Activated T-cell treated with anti-CD3 and anti-CD28 coated beads for 24 hours (primary cell): ENCODE results near the gene MACROD2.

ENCODE experiments used
- DNase-seq: peaks from one replicate; pipeline ENCODE4 v3.0.0-alpha.2; 2020; ENCODE audit warnings: low read depth

MACROD2 gene

DNA sequence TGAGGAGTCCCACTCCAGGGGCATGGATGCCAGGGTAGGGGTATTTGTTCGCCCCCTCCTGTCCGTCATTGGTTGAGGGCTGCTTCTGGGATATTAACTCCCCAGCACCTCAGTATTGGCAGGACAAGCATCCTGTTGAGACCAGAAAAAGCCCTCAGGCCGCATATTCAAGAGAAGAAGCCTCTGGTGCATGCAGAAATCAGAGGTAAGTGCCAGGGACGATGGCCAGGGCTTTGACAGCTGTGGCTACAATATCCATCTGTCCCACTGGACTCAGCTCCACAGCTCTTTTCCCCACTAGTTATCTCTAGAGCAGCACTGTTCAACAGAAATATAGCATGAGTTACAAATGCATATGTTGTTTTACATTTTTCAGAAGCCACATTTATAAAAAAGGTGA, 1926.6 kb downstream of the MACROD2 start:
- no peak for DNase-seq

DNA sequence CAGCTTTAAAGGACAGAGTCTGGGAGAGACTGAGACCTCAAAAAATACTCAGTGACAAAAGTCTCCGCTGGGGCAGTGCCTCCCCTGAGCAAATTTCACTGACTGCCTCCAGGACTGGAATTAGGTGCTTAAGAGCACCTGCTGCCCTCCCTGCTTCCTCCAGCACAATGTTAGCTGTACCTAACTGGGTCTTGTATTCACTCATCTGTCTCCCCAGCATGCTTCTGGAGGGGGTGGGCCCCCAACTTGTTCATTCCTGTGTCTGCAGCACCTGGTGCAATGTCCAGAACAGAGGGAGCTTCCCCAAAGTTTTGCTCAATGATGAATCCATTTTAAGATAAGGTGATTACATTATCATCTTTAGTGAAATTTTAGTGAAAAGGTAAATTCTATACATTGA, 1927.2 kb downstream of the MACROD2 start:
- no peak for DNase-seq

DNA sequence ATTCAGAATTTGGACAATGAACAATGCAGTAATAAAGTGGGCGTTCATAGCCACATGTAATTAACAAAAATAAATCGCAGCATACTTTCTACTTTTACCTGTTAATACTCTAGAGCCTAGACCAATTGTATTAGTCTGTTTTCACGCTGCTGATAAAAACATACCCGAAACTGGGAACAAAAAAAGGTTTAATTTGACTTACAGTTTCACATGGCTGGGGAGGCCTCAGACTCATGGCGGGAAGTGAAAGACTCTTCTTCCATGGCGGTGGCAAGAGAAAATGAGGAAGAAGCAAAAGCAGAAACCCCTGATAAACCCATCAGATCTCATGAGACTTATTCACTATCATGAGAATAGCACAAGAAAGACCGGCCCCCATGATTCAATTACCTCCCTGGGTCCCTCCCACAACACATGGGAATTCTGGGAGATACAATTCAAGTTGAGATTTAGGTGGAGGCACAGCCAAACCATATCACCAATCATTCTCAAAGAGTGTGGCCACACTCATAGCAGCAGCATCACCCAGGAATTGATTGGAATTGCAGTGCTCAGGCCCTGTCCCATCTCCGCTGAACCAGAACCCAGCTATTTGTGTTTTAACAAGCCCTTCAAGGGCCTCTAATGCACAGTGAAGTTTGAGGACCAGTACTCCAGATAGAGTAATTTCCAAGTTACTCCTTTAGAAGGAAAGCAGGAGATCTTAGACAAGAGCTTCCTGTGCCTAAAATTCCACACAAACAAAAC, 1927.9 kb downstream of the MACROD2 start:
- no peak for DNase-seq

DNA sequence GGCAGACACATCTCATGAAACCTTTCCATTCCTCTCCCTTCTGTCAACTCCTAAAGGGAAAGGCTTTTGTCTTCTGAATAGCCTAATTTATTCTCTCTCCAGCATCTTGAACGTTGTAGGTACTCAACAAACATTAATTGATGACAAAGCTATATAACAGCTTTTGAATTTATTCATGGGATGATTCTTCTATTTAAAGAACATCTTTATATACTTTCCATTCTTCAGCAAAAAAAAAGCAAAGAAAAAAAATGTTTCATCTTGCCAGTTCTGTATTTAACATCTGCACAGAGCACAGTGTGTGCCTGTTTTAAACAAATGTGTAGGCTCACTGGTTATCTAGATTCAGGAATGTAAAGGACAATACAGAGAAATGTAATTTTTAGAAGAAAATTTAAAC, 1929.2 kb downstream of the MACROD2 start:
- no peak for DNase-seq

- no peak for DNase-seq
Measured at GRCh38 chr20:15925376-15925775, 1930.1 kb downstream of the MACROD2 start.

DNA sequence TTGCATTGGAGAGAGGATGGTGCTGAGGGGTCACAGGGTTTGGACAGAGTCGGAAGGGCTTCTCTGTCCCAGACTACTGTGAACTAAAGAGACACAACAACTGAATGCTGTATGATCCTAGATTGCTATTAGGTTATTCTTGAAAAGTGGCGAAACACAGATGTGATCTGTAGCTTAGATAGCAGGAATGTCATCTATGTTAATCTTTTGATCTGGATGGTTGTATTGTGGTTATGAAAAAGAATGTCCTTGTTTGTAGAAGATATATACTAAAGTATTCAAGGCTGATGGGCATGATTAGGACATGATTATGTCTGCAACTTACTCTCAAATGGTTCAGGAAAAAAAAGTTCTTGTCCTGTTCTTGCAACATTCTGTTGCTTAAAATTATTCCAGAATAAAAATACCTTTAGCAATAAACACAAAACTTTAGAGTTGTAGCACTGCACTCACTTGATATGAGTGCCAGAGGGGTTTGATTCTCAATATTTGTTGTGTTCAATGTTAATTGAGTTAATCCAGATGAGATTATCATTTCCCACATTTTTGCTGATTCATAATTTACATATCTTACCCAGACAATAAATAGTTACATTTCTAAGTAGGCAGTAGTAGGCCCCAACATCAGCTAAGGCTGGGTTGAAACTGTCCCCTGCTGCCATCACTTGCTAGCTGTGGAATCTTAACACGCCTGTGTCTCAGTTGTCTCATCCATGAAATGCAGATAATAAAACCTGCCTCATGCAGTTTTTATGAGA, 1932.8 kb downstream of the MACROD2 start:
- no peak for DNase-seq

DNA sequence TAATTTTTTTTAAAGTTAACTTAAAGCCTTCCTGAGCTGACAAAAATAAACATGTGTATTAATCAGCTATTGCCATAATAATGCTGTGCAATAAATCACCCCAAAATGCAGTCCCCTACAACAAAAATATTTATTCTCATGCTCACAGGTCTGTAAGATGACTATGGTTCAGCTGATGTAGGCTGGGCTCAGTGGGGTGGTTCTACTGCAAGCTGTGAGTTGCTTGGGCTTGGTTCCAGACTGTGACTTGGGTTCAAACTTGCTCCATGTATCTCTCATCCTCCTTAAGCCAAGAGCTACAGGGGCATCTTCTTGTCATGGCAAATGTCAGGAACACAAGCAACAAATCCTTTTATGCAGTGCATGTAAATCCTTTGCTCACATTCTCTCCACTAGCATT, 1933.6 kb downstream of the MACROD2 start:
- no peak for DNase-seq

DNA sequence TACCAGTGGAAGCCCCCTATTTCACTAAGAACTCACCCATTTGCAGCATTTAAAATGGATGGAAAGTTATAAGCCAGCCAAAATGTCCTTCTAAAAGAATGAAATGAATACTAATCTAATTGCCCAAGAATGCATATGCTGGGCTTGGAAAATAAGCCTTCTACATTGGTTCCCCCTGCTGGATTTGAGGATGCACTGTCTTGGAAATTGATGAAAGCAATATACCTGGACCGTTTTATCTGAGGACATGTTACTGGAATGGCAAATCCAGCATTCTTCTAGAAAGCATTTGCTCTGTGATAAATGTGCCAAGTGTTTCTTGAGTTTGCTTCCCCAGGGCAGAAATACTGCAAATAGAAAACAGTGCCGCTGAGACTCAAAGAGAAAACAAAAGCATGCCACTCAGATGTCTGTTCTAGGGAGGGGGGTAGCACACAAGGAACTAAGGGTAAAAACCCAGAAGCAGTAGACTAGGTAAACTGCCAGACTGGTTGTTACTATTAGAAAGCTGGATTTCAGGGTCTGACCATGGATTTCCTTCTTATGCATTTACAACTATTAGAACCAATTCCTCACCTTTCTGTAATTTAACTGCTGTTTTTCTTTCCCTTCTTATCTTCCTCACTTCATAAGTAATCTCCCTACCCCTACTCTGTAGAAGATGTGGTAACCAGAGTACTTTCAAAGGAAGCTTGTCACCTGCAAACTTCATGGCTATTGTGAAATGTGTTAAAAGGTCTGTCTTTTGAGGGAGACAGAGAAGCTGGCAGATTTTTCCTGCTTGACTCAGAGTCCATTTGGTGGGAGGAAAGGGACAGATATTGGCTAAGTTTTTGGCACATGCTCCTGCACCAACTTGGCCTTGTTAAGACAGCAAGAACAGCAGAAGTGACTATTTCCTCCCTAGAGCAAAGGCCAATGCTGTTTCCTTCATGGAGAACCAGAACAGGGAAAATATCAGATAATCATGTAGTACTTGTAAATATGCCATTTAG, 1935.3 kb downstream of the MACROD2 start:
- DNase-seq: no peak

DNA sequence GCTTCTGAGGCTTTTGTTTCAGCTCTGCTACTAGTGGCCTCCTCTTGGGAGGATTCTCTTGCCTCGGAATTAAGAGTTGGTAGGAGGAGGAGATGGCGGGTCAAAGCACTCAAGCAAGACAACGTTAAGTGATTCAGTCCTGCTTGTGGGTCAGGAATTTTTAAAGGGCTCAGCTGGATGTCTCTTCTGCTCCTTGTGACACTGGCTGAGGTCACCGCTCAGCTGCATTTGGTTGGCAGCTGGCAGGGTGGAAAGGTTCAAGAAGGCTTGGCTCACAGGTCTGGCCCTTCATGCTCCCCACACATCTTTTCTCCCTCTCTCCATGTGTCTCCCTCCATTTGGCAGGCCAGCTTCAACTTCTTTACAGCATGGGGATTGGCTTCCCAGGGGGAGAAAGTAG, 1936.6 kb downstream of the MACROD2 start:
- DNase-seq: no peak

DNA sequence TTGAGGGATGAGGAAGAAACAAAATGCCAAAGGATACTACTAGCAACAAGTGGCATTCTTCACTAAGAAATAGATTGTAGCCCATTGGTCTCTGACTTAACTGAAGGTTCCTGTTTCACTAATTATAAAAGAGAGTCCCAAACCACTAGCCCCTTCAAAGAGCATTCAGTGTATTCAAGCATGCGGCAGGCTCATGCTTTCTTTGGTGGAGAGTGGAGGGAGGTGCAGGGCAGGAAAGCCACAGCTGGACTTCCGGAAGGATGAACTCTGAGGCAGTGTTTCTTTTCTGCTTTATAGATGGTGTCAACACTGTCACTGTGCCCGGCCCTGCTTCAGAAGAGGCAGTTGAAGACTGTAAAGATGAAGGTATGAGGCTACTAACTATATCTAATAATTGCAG, 1941.9 kb downstream of the MACROD2 start:
- no peak for DNase-seq

DNA sequence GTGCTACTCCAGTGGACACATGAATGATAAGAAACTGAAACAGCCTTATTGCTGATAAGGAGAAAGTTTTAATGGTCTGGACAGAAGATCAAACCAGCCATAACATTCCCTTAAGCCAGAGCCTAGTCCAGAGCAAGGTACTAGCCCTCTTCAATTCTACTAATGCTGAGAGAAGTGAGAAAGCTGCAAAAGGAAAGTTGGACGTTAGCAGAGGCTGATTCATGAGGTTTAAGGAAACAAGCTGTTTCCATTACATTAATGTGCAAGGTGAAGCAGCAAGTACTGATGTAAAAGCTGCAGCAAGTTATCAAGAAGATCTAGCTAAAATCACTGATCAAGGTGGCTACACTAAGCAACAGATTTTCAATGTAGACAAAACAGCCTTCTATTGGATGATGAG, 1943.5 kb downstream of the MACROD2 start:
- no peak for DNase-seq

GRCh38 chr20:15940127-15940526, 1944.8 kb downstream of the MACROD2 start:
- no peak for DNase-seq

DNA sequence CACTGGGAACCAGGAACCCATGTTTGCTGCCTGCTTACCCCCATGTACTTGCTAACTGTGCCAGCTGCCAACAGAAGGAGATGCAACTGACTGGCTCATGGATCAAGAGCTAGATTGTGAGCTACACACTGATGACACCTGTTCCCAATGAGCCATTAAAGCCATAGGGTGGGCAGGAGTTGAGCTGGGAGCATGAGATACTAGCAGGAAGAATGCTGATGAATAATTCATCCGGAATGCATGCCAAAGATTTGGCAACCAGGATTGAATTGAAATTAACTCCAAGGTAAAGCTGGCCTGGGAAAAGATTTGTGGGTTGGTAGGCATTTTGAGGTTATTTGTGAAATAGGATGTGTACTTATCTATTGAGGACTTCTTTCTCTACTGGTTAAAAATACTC, 1946.8 kb downstream of the MACROD2 start:
- DNase-seq: no peak

- DNase-seq: no peak
Measured at GRCh38 chr20:15945289-15945688, 1950.0 kb downstream of the MACROD2 start.

DNA sequence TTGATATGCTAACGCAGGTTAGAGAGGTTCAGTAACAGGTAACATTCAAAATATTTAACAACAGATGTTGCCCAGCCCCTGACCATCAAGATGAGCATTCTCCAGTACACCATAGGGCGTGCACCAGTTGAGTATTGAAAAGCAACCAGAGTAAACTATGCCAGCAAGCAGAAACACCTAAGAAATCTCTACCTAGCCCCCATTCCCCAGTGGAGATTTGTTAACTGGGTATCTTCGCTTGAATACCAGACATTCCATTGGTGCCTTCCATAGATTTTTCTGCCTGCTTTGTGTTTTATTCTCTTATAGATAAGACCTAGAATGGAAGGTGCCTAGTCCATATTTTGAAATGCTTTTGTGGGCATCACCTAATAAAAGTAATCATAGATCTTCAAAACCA, 1954.1 kb downstream of the MACROD2 start:
- no peak for DNase-seq

GRCh38 chr20:15951658-15952057, 1956.3 kb downstream of the MACROD2 start:
- DNase-seq: no peak

GRCh38 chr20:15958142-15958541, 1962.8 kb downstream of the MACROD2 start:
- DNase-seq: no peak

DNA sequence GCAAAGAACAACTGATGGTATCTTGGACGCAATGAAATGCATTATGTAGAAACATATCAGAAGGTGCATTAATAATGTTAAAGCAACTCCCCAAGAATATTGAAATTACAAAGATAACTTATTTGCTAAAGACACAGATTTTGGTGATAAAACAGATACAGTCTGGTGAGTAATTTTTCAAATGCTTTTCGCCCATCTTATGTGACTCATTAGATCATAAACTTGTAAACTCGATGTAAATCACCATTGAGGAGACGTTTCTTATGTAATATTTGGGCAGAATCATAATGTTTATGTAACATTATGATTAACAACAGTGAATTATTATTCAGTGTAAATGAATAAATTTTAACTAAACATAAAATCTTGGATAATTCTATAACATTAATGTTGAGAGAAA, 1969.8 kb downstream of the MACROD2 start:
- no peak for DNase-seq

DNA sequence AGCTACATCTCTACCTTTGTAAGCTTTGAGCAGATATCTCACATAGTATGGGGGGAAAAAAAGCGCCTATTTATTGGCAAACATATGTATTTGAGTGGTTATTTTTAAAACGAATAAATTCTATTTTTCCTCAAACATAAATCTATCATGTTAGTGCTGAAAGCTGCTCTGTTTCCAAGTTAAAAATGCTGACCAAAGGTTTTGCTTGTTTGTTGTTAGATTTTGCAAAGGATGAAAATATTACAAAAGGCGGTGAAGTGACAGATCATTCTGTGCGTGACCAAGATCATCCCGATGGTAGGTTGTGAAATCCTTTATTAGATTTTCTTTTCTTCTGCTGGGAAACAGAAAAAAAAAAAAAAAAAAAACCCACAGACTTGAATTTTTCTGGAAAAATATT, 1972.0 kb downstream of the MACROD2 start:
- no peak for DNase-seq

GRCh38 chr20:15976047-15976736, 1980.9 kb downstream of the MACROD2 start:
- DNase-seq: no peak

- DNase-seq: no peak
Measured at GRCh38 chr20:15977026-15977425, 1981.7 kb downstream of the MACROD2 start.

GRCh38 chr20:15977758-15978157, 1982.4 kb downstream of the MACROD2 start:
- no peak for DNase-seq
